ENCODE results near the gene RAPGEF1. TPM values are rescaled to one million over a fixed set of nuclear protein-coding genes. Genes with fewer than 3 reads are reported as not detected.

Gene RAPGEF1
- total and polyA plus RNA-seq, 12 donors = 39.6 to 135 (median 111) TPM

DNA sequence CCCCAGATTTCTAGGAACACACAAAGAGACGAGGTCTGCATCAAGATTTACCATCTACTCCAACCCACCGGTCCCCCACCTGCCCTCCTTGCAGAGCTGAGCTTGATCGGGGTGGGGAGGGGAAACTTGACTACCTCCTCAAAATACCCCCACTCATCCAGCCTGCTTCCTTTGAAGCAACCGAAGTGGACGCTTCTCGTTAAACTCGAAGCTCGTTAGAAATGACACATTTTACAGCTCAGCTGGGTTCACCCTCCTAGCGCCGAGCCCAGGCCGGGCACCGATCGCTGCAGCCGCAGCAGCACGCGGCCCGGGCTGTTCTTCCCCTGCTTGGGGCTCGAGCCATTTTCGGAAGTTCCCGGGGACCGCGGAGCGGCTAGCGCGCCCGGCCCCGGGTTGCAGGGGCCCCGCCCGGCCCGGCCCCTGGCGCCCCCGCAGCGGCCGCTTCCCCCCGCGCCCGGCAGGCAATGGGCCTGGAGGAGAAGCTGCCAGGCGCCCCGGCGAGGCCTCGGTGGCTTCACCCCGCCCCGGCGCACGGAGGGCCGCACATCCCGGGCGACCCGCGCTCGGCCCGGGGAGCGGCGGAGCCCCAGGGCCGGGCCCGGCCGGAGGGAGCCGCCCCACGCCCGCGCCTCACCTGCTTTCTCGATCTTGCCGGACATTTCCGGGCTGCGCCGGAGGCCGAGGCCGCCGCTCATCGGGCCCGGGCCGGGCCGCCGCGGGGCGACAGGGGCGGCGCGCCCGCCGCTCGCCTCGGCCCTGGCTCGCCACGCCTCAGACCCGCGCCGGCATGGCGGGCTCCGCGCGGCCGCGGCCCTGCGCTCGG, 530 bp downstream of the RAPGEF1 start:
- ATAC-seq (peak; percentile 21 to 59 (median 38)), DNase-seq (peak; percentile 34 to 57)
- H3K4me1 ChIP-seq = peaks cover 10 to 64% (median 57%) of the 10 kb centered on the region in 9 donors
- H3K27me3 ChIP-seq = no peaks in the 10 kb centered on the region
- peaks cover 0 to 6% (median 0%) of the 10 kb centered on the region in 9 donors for H3K36me3 ChIP-seq
- intact Hi-C loops (cut with DNase I) = loop anchor here in 6 of 10 donors (2.0 to 10.0 kb wide), 5 partner anchors 37 to 147 kb away; no protein-coding TSS in a partner anchor
- H3K9me3 ChIP-seq = no peaks in the 10 kb centered on the region
- H3K27ac ChIP-seq = peak overlapping the region; percentile 70 to 96 (median 90)
- TF ChIP-seq CTCF (IDR thresholded peaks at IDR 0.05) = no peak
- H3K4me3 ChIP-seq = peak overlapping the region; percentile 58 to 90 (median 70)
- WGBS, 2 donors = 0 to 1% methylated on average over 41 to 94 of the region's 96 CpGs

GRCh38 chr9:131738293-131739132, 1.4 kb downstream of the RAPGEF1 start:
- peak in 2 of 8 donors; percentile 9 to 10 for ATAC-seq
- 47 to 50% methylated on average over 13 of the region's 13 CpGs for WGBS, 2 donors
- Histone ChIP-seq H3K36me3 (peaks cover 0 to 6% (median 0%) of the 10 kb centered on the region in 9 donors), H3K27me3 (no peaks in the 10 kb centered on the region), H3K4me1 (peaks cover 10 to 67% (median 57%) of the 10 kb centered on the region in 9 donors), H3K4me3 (peak overlapping the region; percentile 58 to 90 (median 70)), H3K9me3 (no peaks in the 10 kb centered on the region), H3K27ac (peak overlapping the region; percentile 70 to 96 (median 90))
- no peak for DNase-seq
- peak in 1 of 9 donors; percentile 10 for TF ChIP-seq CTCF (IDR thresholded peaks at IDR 0.05)
- intact Hi-C loops (cut with DNase I) = loop anchor here in 6 of 10 donors (2.0 to 10.0 kb wide), 5 partner anchors 36 to 146 kb away; no protein-coding TSS in a partner anchor

GRCh38 chr9:131737426-131737825, 2.5 kb downstream of the RAPGEF1 start:
- no peak for ATAC-seq
- WGBS, 2 donors = 89 to 92% methylated on average over 12 of the region's 12 CpGs
- Histone ChIP-seq H3K9me3 (no peaks in the 10 kb centered on the region), H3K4me1 (peaks cover 10 to 77% (median 65%) of the 10 kb centered on the region in 9 donors), H3K27ac (peak overlapping the region in 8 of 10 donors; percentile 14 to 95 (median 80)), H3K36me3 (peaks cover 0 to 6% (median 0%) of the 10 kb centered on the region in 9 donors), H3K4me3 (peak overlapping the region in 5 of 10 donors; percentile 5 to 79 (median 17)), H3K27me3 (no peaks in the 10 kb centered on the region)
- intact Hi-C loops (cut with DNase I) = loop anchor here in 5 of 10 donors (5.0 to 10.0 kb wide), 4 partner anchors 35 to 130 kb away; no protein-coding TSS in a partner anchor
- TF ChIP-seq CTCF (IDR thresholded peaks at IDR 0.05) = no peak
- no peak for DNase-seq

GRCh38 chr9:131736431-131736830, 3.4 kb downstream of the RAPGEF1 start:
- Histone ChIP-seq H3K4me1 (peaks cover 16 to 87% (median 75%) of the 10 kb centered on the region in 9 donors), H3K27ac (peak overlapping the region in 8 of 10 donors; percentile 14 to 95 (median 80)), H3K27me3 (no peaks in the 10 kb centered on the region), H3K4me3 (peak overlapping the region in 5 of 10 donors; percentile 5 to 79 (median 16)), H3K36me3 (peaks cover 0 to 6% (median 0%) of the 10 kb centered on the region in 9 donors), H3K9me3 (no peaks in the 10 kb centered on the region)
- ATAC-seq (no peak), DNase-seq (no peak)
- intact Hi-C loops (cut with DNase I) = loop anchor here in 5 of 10 donors (5.0 to 10.0 kb wide), 4 partner anchors 34 to 129 kb away; no protein-coding TSS in a partner anchor
- WGBS, 2 donors = 50% methylated on average over 4 of the region's 4 CpGs
- no peak for TF ChIP-seq CTCF (IDR thresholded peaks at IDR 0.05)
